Esophagus squamous epithelium (tissue), 5 donors: ENCODE data around the gene MYL5. TPM values are rescaled to one million over a fixed set of nuclear protein-coding genes. Genes with fewer than 3 reads are reported as not detected.

Experiments used
- DNase-seq: peaks from one replicate; lab custom pipeline; 2025; lab: John Stamatoyannopoulos, UW
- H3K27ac ChIP-seq, 4 donors: fragments of 200-600 bp; sonication (generic); one replicate each; pipeline ENCODE4 v1.5.1; 2016 to 2019; ENCODE audit warnings: mild to moderate bottlenecking in 1 of 4
- H3K27me3 ChIP-seq, 4 donors: fragments of 200-600 bp; sonication (generic); 1 replicate in 3 of 4; 2 replicates in 1 of 4; pipeline versions ENCODE4 v1.5.1 to v1.6.0; 2017 to 2021; ENCODE audit warnings: antibody characterized with exemption in 1 of 4
- H3K36me3 ChIP-seq, 3 donors: fragments of 200-600 bp; sonication (generic); one replicate each; pipeline ENCODE4 v1.5.1; 2016 to 2019
- H3K4me1 ChIP-seq, 3 donors: fragments of 200-600 bp; sonication (generic); one replicate each; pipeline ENCODE4 v1.5.1; 2017 to 2019
- H3K4me3 ChIP-seq, 4 donors: fragments of 200-600 bp; sonication (generic); 1 replicate in 3 of 4; 2 replicates in 1 of 4; pipeline ENCODE4 v1.5.1; 2016 to 2019; ENCODE audit warnings: mild to moderate bottlenecking in 2 of 4, moderate library complexity in 1 of 4
- H3K9me3 ChIP-seq, 3 donors: fragments of 200-600 bp; sonication (generic); one replicate each; pipeline ENCODE4 v1.5.1; 2016 to 2019
- POLR2A ChIP-seq, 4 donors: fragments of 450-650 bp; IDR thresholded peaks; one replicate each; pipeline ENCODE4 v1.6.1; 2017; ENCODE audit warnings: antibody characterized with exemption in 4 of 4, mild to moderate bottlenecking in 4 of 4, moderate library complexity in 3 of 4
- WGBS, 2 donors: methylation state at CpG; one replicate each; pipeline ENCODE4 v1.1.5; 2018; 5-methylcytosine and 5-hydroxymethylcytosine counted together
- intact Hi-C: fragments of 100-400 bp; cut with DNase I; formaldehyde crosslinking; loops from one replicate; pipeline ENCODE4 v1.15.0; 2022
- total RNA-seq, 4 donors: library from RNA; depleted of rRNA; stranded (reverse); fragments of >200 nt; gene quantifications; one replicate each; pipeline ENCODE4 v1.1.0, GENCODE V29; 2016
- TF ChIP-seq, protein P1 (sequence below), 6 experiments: fragments of 450-650 bp in 4 of 6; fragments of 200-600 bp in 2 of 6; sonication (generic) in 2 of 6; IDR thresholded peaks; one replicate each; pipeline ENCODE4 v1.5.1; 2016 to 2019; ENCODE audit warnings: antibody characterized with exemption in 6 of 6, mild to moderate bottlenecking in 4 of 6, moderate library complexity in 4 of 6
- donor health status: DM: yes; HTN: yes; CAD: no.

Gene MYL5
- total RNA-seq, 4 donors from 2014 or later: 7.2 to 19.5 (median 12.8) TPM

- H3K9me3 ChIP-seq: no peaks in the 10 kb centered on the region
- no peak for DNase-seq
- TF ChIP-seq POLR2A (IDR thresholded peaks at IDR 0.05): no peak
- TF ChIP-seq, protein P1, sequence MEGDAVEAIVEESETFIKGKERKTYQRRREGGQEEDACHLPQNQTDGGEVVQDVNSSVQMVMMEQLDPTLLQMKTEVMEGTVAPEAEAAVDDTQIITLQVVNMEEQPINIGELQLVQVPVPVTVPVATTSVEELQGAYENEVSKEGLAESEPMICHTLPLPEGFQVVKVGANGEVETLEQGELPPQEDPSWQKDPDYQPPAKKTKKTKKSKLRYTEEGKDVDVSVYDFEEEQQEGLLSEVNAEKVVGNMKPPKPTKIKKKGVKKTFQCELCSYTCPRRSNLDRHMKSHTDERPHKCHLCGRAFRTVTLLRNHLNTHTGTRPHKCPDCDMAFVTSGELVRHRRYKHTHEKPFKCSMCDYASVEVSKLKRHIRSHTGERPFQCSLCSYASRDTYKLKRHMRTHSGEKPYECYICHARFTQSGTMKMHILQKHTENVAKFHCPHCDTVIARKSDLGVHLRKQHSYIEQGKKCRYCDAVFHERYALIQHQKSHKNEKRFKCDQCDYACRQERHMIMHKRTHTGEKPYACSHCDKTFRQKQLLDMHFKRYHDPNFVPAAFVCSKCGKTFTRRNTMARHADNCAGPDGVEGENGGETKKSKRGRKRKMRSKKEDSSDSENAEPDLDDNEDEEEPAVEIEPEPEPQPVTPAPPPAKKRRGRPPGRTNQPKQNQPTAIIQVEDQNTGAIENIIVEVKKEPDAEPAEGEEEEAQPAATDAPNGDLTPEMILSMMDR (IDR thresholded peaks at IDR 0.05): no peak
- H3K27me3 ChIP-seq: peaks cover 0 to 51% (median 0%) of the 10 kb centered on the region in 4 donors
- no peak overlapping the region for H3K4me3 ChIP-seq
- intact Hi-C loops: no loop called here
- peaks cover 0 to 2% (median 0%) of the 10 kb centered on the region in 3 donors for H3K4me1 ChIP-seq
- no peaks in the 10 kb centered on the region for H3K36me3 ChIP-seq
- WGBS, 2 donors: 65 to 73% methylated on average over 14 to 23 of the region's 58 CpGs
- H3K27ac ChIP-seq: no peak overlapping the region
These were observed 17.7 kb upstream of the MYL5 start for GRCh38 chr4:656436-657337.

- no peak for TF ChIP-seq POLR2A (IDR thresholded peaks at IDR 0.05)
- Histone ChIP-seq H3K4me1 (no peaks in the 10 kb centered on the region), H3K27me3 (peaks cover 0 to 44% (median 0%) of the 10 kb centered on the region in 4 donors), H3K27ac (no peak overlapping the region), H3K9me3 (no peaks in the 10 kb centered on the region), H3K36me3 (no peaks in the 10 kb centered on the region), H3K4me3 (no peak overlapping the region)
- intact Hi-C loops: no loop called here
- DNase-seq: no peak
- WGBS, 2 donors: 97% methylated on average over 10 of the region's 23 CpGs; no CpG with 5 or more reads in 1 of the 2 donors
These were observed 17.0 kb upstream of the MYL5 start for GRCh38 chr4:657338-657833.

DNA sequence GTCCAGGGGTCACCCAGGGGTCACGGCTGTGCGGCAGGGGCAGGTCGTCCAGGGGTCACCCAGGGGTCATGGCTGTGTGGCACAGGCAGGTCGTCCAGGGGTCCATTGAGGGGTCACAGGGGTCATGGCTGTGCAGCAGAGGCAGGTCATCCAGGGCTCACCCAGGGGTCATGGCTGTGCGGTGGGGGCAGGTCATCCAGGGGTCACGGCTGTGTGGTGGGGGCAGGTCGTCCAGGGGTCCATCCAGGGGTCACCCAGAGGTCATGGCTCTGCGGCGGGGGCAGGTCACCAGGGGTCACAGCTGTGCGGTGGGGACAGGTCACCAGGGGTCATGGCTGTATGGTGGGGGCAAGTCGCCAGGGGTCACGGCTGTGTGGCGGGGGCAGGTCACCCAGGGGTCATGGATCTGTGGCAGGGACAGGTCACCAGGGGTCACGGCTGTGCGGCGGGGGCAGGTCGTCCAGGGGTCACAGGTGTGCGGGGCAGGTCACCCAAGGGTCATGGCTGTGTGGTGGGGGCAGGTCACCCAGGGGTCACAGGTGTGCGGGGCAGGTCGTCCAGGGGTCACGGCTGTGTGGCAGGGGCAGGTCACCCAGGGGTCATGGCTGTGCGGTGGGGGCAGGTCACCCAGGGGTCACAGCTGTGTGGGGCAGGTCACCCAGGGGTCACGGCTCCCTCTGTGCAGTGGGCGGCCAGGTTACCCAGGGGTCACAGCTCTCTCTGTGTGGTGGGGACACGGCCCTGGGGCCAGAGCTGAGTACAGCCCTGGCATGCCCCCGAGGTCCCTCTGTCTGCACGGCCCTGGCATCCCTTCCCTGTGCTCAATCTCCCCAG, 16.3 kb upstream of the MYL5 start:
- no peak for TF ChIP-seq POLR2A (IDR thresholded peaks at IDR 0.05)
- TF ChIP-seq, protein P1 (IDR thresholded peaks at IDR 0.05): no peak

GRCh38 chr4:658681-659667, 15.4 kb upstream of the MYL5 start:
- no peak for TF ChIP-seq POLR2A (IDR thresholded peaks at IDR 0.05)
- TF ChIP-seq, protein P1 (IDR thresholded peaks at IDR 0.05): no peak
- H3K4me1 ChIP-seq: peaks cover 3 to 12% (median 6%) of the 10 kb centered on the region in 3 donors
- 85% methylated on average over 13 to 22 of the region's 32 CpGs for WGBS, 2 donors
- no peak overlapping the region for H3K4me3 ChIP-seq
- DNase-seq: no peak
- H3K36me3 ChIP-seq: no peaks in the 10 kb centered on the region
- no peak overlapping the region for H3K27ac ChIP-seq
- intact Hi-C loops: no loop called here
- no peaks in the 10 kb centered on the region for H3K9me3 ChIP-seq
- peaks cover 0 to 43% (median 0%) of the 10 kb centered on the region in 4 donors for H3K27me3 ChIP-seq

More for the DNA sequence above, 16.3 kb upstream of the MYL5 start:
- Histone ChIP-seq H3K36me3 (no peaks in the 10 kb centered on the region), H3K4me1 (peaks cover 0 to 3% (median 2%) of the 10 kb centered on the region in 3 donors), H3K9me3 (no peaks in the 10 kb centered on the region), H3K27me3 (peaks cover 0 to 41% (median 0%) of the 10 kb centered on the region in 4 donors), H3K27ac (no peak overlapping the region), H3K4me3 (no peak overlapping the region)
- DNase-seq: no peak
- intact Hi-C loops: no loop called here
- WGBS, 2 donors: 71 to 80% methylated on average over 3 to 5 of the region's 27 CpGs
